ENCODE data around the gene SBK1. TPM values are rescaled to one million over a fixed set of nuclear protein-coding genes. Genes with fewer than 3 reads are reported as not detected.
"Not testable (repeated sequence)": the region's sequence is repeated elsewhere in the genome, so short reads cannot be mapped to it uniquely, and the experiment has no call there.

The SBK1 gene
- total RNA-seq, 1 experiment from 2014 or later: 4.4 TPM

- intact Hi-C loops (cut with micrococcal nuclease; ENCODE audit: unreplicated experiment): no loop called here
- no peak for DNase-seq
- no peak for TF ChIP-seq CTCF (IDR thresholded peaks at IDR 0.05; ENCODE audit: unreplicated experiment)
- Mint-ChIP-seq H3K9me3 (ENCODE audit: low read depth, unreplicated experiment) (no peaks in the 10 kb centered on the region), H3K4me1 (ENCODE audit: low read depth, unreplicated experiment) (peaks cover 7% of the 10 kb centered on the region), H3K4me3 (ENCODE audit: low read depth, unreplicated experiment) (no peak overlapping the region), H3K27me3 (ENCODE audit: unreplicated experiment) (no peaks in the 10 kb centered on the region), H3K27ac (ENCODE audit: unreplicated experiment) (no peak overlapping the region), H3K36me3 (ENCODE audit: insufficient read depth, unreplicated experiment) (peaks cover 5% of the 10 kb centered on the region)
- BruUV-seq (replicated peaks): no TSS peak
- CTCF ChIA-PET: interaction anchor here (0.7 kb wide), 1 partner anchor 88 kb away, joined by 3 read pairs; no protein-coding TSS in a partner anchor
Measured at GRCh38 chr16:28324235-28324886, 32.0 kb downstream of the SBK1 start.

GRCh38 chr16:28324887-28325279 is 32.6 kb downstream of the SBK1 start:
- Mint-ChIP-seq H3K4me3 (ENCODE audit: low read depth, unreplicated experiment) (no peak overlapping the region), H3K9me3 (ENCODE audit: low read depth, unreplicated experiment) (no peaks in the 10 kb centered on the region), H3K36me3 (ENCODE audit: insufficient read depth, unreplicated experiment) (peaks cover 5% of the 10 kb centered on the region), H3K27ac (ENCODE audit: unreplicated experiment) (no peak overlapping the region), H3K4me1 (ENCODE audit: low read depth, unreplicated experiment) (peaks cover 7% of the 10 kb centered on the region), H3K27me3 (ENCODE audit: unreplicated experiment) (no peaks in the 10 kb centered on the region)
- no peak for TF ChIP-seq CTCF (IDR thresholded peaks at IDR 0.05; ENCODE audit: unreplicated experiment)
- intact Hi-C loops (cut with micrococcal nuclease; ENCODE audit: unreplicated experiment): no loop called here
- no TSS peak for BruUV-seq (replicated peaks)
- DNase-seq: no peak
- CTCF ChIA-PET: interaction anchor here (0.7 kb wide), 1 partner anchor 89 kb away, joined by 3 read pairs; no protein-coding TSS in a partner anchor

GRCh38 chr16:28326881-28327610 is 34.7 kb downstream of the SBK1 start:
- intact Hi-C loops (cut with micrococcal nuclease; ENCODE audit: unreplicated experiment): no loop called here
- Mint-ChIP-seq H3K36me3 (ENCODE audit: insufficient read depth, unreplicated experiment) (peaks cover 5% of the 10 kb centered on the region), H3K27me3 (ENCODE audit: unreplicated experiment) (no peaks in the 10 kb centered on the region), H3K4me3 (ENCODE audit: low read depth, unreplicated experiment) (no peak overlapping the region), H3K27ac (ENCODE audit: unreplicated experiment) (no peak overlapping the region), H3K9me3 (ENCODE audit: low read depth, unreplicated experiment) (no peaks in the 10 kb centered on the region), H3K4me1 (ENCODE audit: low read depth, unreplicated experiment) (peaks cover 7% of the 10 kb centered on the region)
- CTCF ChIA-PET: no interaction called here
- peak; percentile 80 for TF ChIP-seq CTCF (IDR thresholded peaks at IDR 0.05; ENCODE audit: unreplicated experiment)
- DNase-seq: peak; percentile 75
- no TSS peak for BruUV-seq (replicated peaks)

GRCh38 chr16:28330232-28330631 is 37.9 kb downstream of the SBK1 start:
- BruUV-seq (replicated peaks); H3K27me3 Mint-ChIP-seq (ENCODE audit: unreplicated experiment); H3K4me3 Mint-ChIP-seq (ENCODE audit: low read depth, unreplicated experiment); H3K4me1 Mint-ChIP-seq (ENCODE audit: low read depth, unreplicated experiment); H3K36me3 Mint-ChIP-seq (ENCODE audit: insufficient read depth, unreplicated experiment); intact Hi-C loops (cut with micrococcal nuclease; ENCODE audit: unreplicated experiment); H3K27ac Mint-ChIP-seq (ENCODE audit: unreplicated experiment); H3K9me3 Mint-ChIP-seq (ENCODE audit: low read depth, unreplicated experiment); DNase-seq; CTCF ChIA-PET: not testable (repeated sequence)

GRCh38 chr16:28330981-28331380 is 38.7 kb downstream of the SBK1 start:
- H3K4me3 Mint-ChIP-seq (ENCODE audit: low read depth, unreplicated experiment); H3K27ac Mint-ChIP-seq (ENCODE audit: unreplicated experiment); H3K27me3 Mint-ChIP-seq (ENCODE audit: unreplicated experiment); CTCF ChIA-PET; DNase-seq; BruUV-seq (replicated peaks); H3K36me3 Mint-ChIP-seq (ENCODE audit: insufficient read depth, unreplicated experiment); H3K9me3 Mint-ChIP-seq (ENCODE audit: low read depth, unreplicated experiment); intact Hi-C loops (cut with micrococcal nuclease; ENCODE audit: unreplicated experiment); H3K4me1 Mint-ChIP-seq (ENCODE audit: low read depth, unreplicated experiment): not testable (repeated sequence)

- BruUV-seq (replicated peaks); H3K27me3 Mint-ChIP-seq (ENCODE audit: unreplicated experiment); H3K27ac Mint-ChIP-seq (ENCODE audit: unreplicated experiment); H3K36me3 Mint-ChIP-seq (ENCODE audit: insufficient read depth, unreplicated experiment); H3K4me1 Mint-ChIP-seq (ENCODE audit: low read depth, unreplicated experiment); DNase-seq; CTCF ChIA-PET; H3K4me3 Mint-ChIP-seq (ENCODE audit: low read depth, unreplicated experiment); H3K9me3 Mint-ChIP-seq (ENCODE audit: low read depth, unreplicated experiment); intact Hi-C loops (cut with micrococcal nuclease; ENCODE audit: unreplicated experiment): not testable (repeated sequence)
Measured at GRCh38 chr16:28332632-28333031, 40.3 kb downstream of the SBK1 start.

GRCh38 chr16:28335678-28336077 is 43.4 kb downstream of the SBK1 start:
- H3K4me3 Mint-ChIP-seq (ENCODE audit: low read depth, unreplicated experiment); DNase-seq; H3K27ac Mint-ChIP-seq (ENCODE audit: unreplicated experiment); BruUV-seq (replicated peaks); intact Hi-C loops (cut with micrococcal nuclease; ENCODE audit: unreplicated experiment); H3K27me3 Mint-ChIP-seq (ENCODE audit: unreplicated experiment); H3K9me3 Mint-ChIP-seq (ENCODE audit: low read depth, unreplicated experiment); H3K36me3 Mint-ChIP-seq (ENCODE audit: insufficient read depth, unreplicated experiment); CTCF ChIA-PET; H3K4me1 Mint-ChIP-seq (ENCODE audit: low read depth, unreplicated experiment): not testable (repeated sequence)
